Middle frontal gyrus (tissue), 1 donor: ENCODE results near the gene FUS.

Experiments used
- DNase-seq: peaks from one replicate; pipeline ENCODE4 v3.0.0-alpha.2; 2015; ENCODE audit warnings: low spot score; ENCODE audit errors: extremely low spot score

The FUS gene

DNA sequence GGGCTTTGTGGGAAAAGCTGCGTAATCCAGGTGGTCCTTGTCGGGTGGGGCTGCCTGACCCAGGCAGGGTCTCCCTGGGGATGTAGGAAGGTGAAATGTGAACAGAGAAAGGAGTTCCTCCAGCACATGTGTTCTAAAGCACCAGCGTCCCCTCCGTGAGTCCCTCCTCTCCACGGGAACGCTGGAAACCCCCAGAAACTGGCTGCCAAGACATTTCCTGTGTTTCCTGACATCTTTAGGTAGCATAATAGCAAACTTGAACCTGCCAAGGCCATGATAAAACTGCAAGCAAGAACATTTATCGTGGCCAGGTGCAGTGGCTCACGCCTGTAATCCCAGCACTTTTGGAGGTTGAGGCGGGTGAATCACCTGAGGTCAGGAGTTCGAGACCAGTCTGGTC, 49.6 kb downstream of the FUS start:
- DNase-seq, result no peak

DNA sequence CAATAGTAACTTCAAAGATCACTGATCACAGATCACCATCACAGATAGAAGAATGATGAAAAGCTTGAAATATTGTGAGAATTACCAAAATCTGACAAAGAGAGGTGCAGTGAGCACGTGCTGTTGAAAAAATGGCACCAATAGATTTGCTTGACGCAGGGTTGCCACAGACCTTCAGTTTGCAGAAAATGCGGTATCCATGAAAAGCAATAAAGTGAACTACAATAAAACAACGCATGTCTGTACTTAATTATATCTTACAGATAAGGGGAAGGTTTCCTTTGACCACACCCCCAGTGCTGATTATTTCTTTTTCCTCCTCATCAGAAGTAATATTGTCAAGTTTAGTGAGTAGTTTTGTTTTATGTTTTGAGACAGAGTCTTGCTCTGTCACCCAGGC, 58.1 kb downstream of the FUS start:
- no peak for DNase-seq
